Smooth muscle cell (in vitro differentiated cells): ENCODE results near the gene OTX1. TPM values are rescaled to one million over a fixed set of nuclear protein-coding genes. Genes with fewer than 3 reads are reported as not detected.

ENCODE experiments used
- DNase-seq: peaks from one replicate; lab custom pipeline; 2025; ENCODE audit not compliant: unreplicated experiment; lab: John Stamatoyannopoulos, UW
- H2AFZ ChIP-seq: fragments of 200-600 bp; sonication (generic); 2 replicates; pipeline ENCODE4 v1.6.0; 2016; ENCODE audit warnings: antibody characterized with exemption, low read depth, mild to moderate bottlenecking
- H3F3A ChIP-seq: fragments of 200-600 bp; sonication (generic); 2 replicates; pipeline ENCODE4 v1.6.0; 2017; ENCODE audit warnings: antibody characterized with exemption, low read depth
- H3K27ac ChIP-seq: fragments of 200-600 bp; sonication (generic); 2 replicates; pipeline ENCODE4 v1.5.1; 2016; ENCODE audit warnings: low read depth, mild to moderate bottlenecking
- H3K27me3 ChIP-seq: fragments of 200-600 bp; sonication (generic); 2 replicates; pipeline ENCODE4 v1.6.1; 2016; ENCODE audit warnings: low read depth, mild to moderate bottlenecking
- H3K36me3 ChIP-seq: fragments of 200-600 bp; sonication (generic); 2 replicates; pipeline ENCODE4 v1.5.1; 2016; ENCODE audit warnings: low read depth
- H3K4me1 ChIP-seq: fragments of 200-600 bp; sonication (generic); 2 replicates; pipeline ENCODE4 v1.5.1; 2016; ENCODE audit warnings: low read depth
- H3K4me2 ChIP-seq: fragments of 200-600 bp; sonication (generic); 2 replicates; pipeline ENCODE4 v1.6.0; 2016; ENCODE audit warnings: mild to moderate bottlenecking
- H3K4me3 ChIP-seq: fragments of 200-600 bp; sonication (generic); 2 replicates; pipeline ENCODE4 v1.5.1; 2016; ENCODE audit warnings: mild to moderate bottlenecking
- H3K79me2 ChIP-seq: fragments of 200-600 bp; sonication (generic); 2 replicates; pipeline ENCODE4 v1.6.0; 2016; ENCODE audit warnings: low read depth, mild to moderate bottlenecking
- H3K9ac ChIP-seq: fragments of 200-600 bp; sonication (generic); 2 replicates; pipeline ENCODE4 v1.6.0; 2016; ENCODE audit warnings: low read depth
- H3K9me3 ChIP-seq: fragments of 200-600 bp; sonication (generic); replicated peaks from 2 replicates; pipeline ENCODE4 v1.5.1; 2016; ENCODE audit warnings: low read depth
- H4K20me1 ChIP-seq: fragments of 200-600 bp; sonication (generic); 2 replicates; pipeline ENCODE4 v1.6.0; 2016; ENCODE audit warnings: low read depth
- WGBS: methylation state at CpG from one replicate; pipeline ENCODE4 v1.1.7; 2016; ENCODE audit warnings: low lambda C conversion rate; 5-methylcytosine and 5-hydroxymethylcytosine counted together
- polyA plus RNA-seq: library from polyadenylated mRNA; unstranded; fragments of >200 nt; fragmentation: Nextera tagmentation; extraction: Ambion mirVana; gene quantifications from 2 replicates; pipeline ENCODE4 v1.2.1, GENCODE V29; 2016
- total RNA-seq: library from RNA; depleted of rRNA; stranded (reverse); fragments of >200 nt; gene quantifications from 2 replicates; pipeline ENCODE4 v1.2.3, GENCODE V29; 2014
- TF ChIP-seq, protein P1 (sequence below): fragments of 200-600 bp; sonication (generic); IDR thresholded peaks from 2 replicates; pipeline ENCODE4 v1.5.1; 2017; ENCODE audit warnings: borderline replicate concordance, mild to moderate bottlenecking, antibody characterized with exemption; ENCODE audit not compliant: insufficient read depth, poor library complexity, severe bottlenecking

OTX1 gene
- total and polyA plus RNA-seq, 2 experiments from 2014 or later = 0.35 TPM; not detected in 1

- H3K36me3 ChIP-seq = no peaks in the 10 kb centered on the region
- H4K20me1 ChIP-seq = no peaks in the 10 kb centered on the region
- WGBS = 100% methylated on average over 1 of the region's 1 CpG
These were observed 53.9 kb downstream of the OTX1 start for GRCh38 chr2:63104482-63104881.

More at GRCh38 chr2:63104482-63104881, 53.9 kb downstream of the OTX1 start:
- Histone ChIP-seq H3K4me1 (no peaks in the 10 kb centered on the region), H2AFZ (no peak overlapping the region), H3K9me3 (no peaks in the 10 kb centered on the region), H3F3A (no peaks in the 10 kb centered on the region), H3K79me2 (no peaks in the 10 kb centered on the region), H3K9ac (no peak overlapping the region), H3K27ac (no peak overlapping the region), H3K27me3 (no peaks in the 10 kb centered on the region), H3K4me3 (no peak overlapping the region), H3K4me2 (no peak overlapping the region)
- DNase-seq = no peak
- TF ChIP-seq, protein P1, sequence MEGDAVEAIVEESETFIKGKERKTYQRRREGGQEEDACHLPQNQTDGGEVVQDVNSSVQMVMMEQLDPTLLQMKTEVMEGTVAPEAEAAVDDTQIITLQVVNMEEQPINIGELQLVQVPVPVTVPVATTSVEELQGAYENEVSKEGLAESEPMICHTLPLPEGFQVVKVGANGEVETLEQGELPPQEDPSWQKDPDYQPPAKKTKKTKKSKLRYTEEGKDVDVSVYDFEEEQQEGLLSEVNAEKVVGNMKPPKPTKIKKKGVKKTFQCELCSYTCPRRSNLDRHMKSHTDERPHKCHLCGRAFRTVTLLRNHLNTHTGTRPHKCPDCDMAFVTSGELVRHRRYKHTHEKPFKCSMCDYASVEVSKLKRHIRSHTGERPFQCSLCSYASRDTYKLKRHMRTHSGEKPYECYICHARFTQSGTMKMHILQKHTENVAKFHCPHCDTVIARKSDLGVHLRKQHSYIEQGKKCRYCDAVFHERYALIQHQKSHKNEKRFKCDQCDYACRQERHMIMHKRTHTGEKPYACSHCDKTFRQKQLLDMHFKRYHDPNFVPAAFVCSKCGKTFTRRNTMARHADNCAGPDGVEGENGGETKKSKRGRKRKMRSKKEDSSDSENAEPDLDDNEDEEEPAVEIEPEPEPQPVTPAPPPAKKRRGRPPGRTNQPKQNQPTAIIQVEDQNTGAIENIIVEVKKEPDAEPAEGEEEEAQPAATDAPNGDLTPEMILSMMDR = no peak
